Endodermal cell (in vitro differentiated cells): ENCODE data around the gene IL24. TPM values are rescaled to one million over a fixed set of nuclear protein-coding genes. Genes with fewer than 3 reads are reported as not detected.

Experiments
- DNase-seq: peaks from one replicate; pipeline ENCODE4 v3.0.0-alpha.2; 2017
- H3K27ac ChIP-seq: 2 replicates; pipeline ENCODE4 v1.5.1; 2013; ENCODE audit warnings: mild to moderate bottlenecking, low read depth, low read length, moderate library complexity
- H3K27me3 ChIP-seq: 2 replicates; pipeline ENCODE4 v1.6.1; 2013; ENCODE audit warnings: mild to moderate bottlenecking, low read length, moderate library complexity; ENCODE audit not compliant: insufficient read depth, control insufficient read depth, poor library complexity, severe bottlenecking
- H3K36me3 ChIP-seq: 2 replicates; pipeline ENCODE4 v1.7.0; 2013; ENCODE audit warnings: mild to moderate bottlenecking, low read length, moderate library complexity; ENCODE audit not compliant: control insufficient read depth, insufficient read depth
- H3K4me1 ChIP-seq: one replicate; pipeline ENCODE4 v1.7.0; 2013; ENCODE audit warnings: low read length; ENCODE audit not compliant: control insufficient read depth, insufficient read depth
- H3K4me3 ChIP-seq: 2 replicates; pipeline ENCODE4 v1.5.1; 2013; ENCODE audit warnings: mild to moderate bottlenecking, low read length, moderate library complexity
- H3K9ac ChIP-seq: 2 replicates; pipeline ENCODE4 v1.6.1; 2013; ENCODE audit warnings: mild to moderate bottlenecking, low read length, moderate library complexity; ENCODE audit not compliant: poor library complexity, severe bottlenecking; ENCODE audit errors: extremely low read depth
- H3K9me3 ChIP-seq: 2 replicates; pipeline ENCODE4 v1.6.1; 2013; ENCODE audit warnings: mild to moderate bottlenecking, low read length, moderate library complexity; ENCODE audit not compliant: control insufficient read depth
- H3K27ac Mint-ChIP-seq: 2 replicates; pipeline ENCODE4 v1.8.0; 2020; ENCODE audit warnings: mixed read lengths
- H3K27me3 Mint-ChIP-seq: 2 replicates; pipeline ENCODE4 v1.8.0; 2021; ENCODE audit warnings: mild to moderate bottlenecking, mixed read lengths; ENCODE audit not compliant: insufficient read depth
- H3K36me3 Mint-ChIP-seq: 2 replicates; pipeline ENCODE4 v1.8.0; 2020; ENCODE audit warnings: low read depth, mixed read lengths
- H3K4me1 Mint-ChIP-seq: 2 replicates; pipeline ENCODE4 v1.8.0; 2020; ENCODE audit warnings: mixed read lengths
- H3K4me3 Mint-ChIP-seq: 2 replicates; pipeline ENCODE4 v1.8.0; 2020; ENCODE audit warnings: mild to moderate bottlenecking, moderate library complexity, mixed read lengths
- H3K9me3 Mint-ChIP-seq: 2 replicates; pipeline ENCODE4 v1.8.0; 2020; ENCODE audit warnings: mild to moderate bottlenecking, mixed read lengths
- WGBS, 2 experiments: methylation state at CpG; one replicate each; pipeline versions ENCODE4 v1.1.5 to v1.1.7; 2013; ENCODE audit warnings: missing lambda C conversion rate in 2 of 2, mixed read lengths in 1 of 2; ENCODE audit not compliant: insufficient coverage in 1 of 2, insufficient read length in 1 of 2; 5-methylcytosine and 5-hydroxymethylcytosine counted together
- total RNA-seq, 2 donors: library from RNA; stranded (reverse); fragmentation: NEBNext Ultra II Directional in 1 of 2; extraction: Animal tissue kit (Norgen Biotek cat#: 25700) in 1 of 2; gene quantifications; 2 replicates in 1 of 2; 3 replicates in 1 of 2; pipeline ENCODE4 v1.2.1, GENCODE V29; 2021
- TF ChIP-seq, protein P1 (sequence below): fragments of 200-600 bp; sonication (generic); conservative IDR thresholded peaks from 2 replicates; pipeline ENCODE4 v1.5.0; 2021; ENCODE audit warnings: antibody characterized with exemption, mild to moderate bottlenecking

Gene IL24
- total RNA-seq, 2 donors from 2014 or later = not detected

DNA sequence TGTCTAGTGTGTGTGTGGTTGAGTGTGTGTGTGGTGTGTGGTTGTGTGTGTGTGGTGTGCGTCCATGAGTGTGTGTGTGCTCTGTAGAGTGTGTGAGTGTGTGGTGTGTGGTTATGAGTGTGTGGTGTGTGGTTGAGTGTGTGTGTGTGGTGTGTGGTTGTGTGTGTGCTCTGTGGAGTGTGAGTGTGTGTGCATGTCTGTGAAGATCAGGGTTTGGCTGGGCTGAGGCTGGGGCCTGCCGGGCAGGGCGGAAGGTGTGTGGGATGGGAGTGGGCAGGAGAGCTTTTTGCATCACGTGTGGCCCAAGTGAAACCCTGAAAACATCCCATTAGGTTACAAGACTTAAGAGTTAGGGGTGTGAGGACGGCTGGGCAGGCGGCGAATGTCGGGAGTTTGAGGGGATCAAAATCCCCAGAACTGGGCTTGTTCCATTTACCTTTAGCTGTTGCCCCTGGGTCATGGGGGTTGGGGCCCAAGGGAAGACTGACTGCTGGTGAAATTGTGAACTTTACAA lies 27.4 kb downstream of the IL24 start:
- Histone ChIP-seq H3K9ac (no peak overlapping the region), H3K4me1 (no peaks in the 10 kb centered on the region), H3K27me3 (no peaks in the 10 kb centered on the region), H3K36me3 (no peaks in the 10 kb centered on the region), H3K4me3 (no peak overlapping the region), H3K9me3 (no peaks in the 10 kb centered on the region), H3K27ac (no peak overlapping the region)
- Mint-ChIP-seq H3K36me3 (no peaks in the 10 kb centered on the region), H3K27ac (no peak overlapping the region), H3K4me1 (no peaks in the 10 kb centered on the region), H3K27me3 (no peaks in the 10 kb centered on the region), H3K9me3 (no peaks in the 10 kb centered on the region), H3K4me3 (no peak overlapping the region)
- WGBS, 2 experiments = 80 to 87% methylated on average over 1 to 8 of the region's 8 CpGs
- TF ChIP-seq, protein P1, sequence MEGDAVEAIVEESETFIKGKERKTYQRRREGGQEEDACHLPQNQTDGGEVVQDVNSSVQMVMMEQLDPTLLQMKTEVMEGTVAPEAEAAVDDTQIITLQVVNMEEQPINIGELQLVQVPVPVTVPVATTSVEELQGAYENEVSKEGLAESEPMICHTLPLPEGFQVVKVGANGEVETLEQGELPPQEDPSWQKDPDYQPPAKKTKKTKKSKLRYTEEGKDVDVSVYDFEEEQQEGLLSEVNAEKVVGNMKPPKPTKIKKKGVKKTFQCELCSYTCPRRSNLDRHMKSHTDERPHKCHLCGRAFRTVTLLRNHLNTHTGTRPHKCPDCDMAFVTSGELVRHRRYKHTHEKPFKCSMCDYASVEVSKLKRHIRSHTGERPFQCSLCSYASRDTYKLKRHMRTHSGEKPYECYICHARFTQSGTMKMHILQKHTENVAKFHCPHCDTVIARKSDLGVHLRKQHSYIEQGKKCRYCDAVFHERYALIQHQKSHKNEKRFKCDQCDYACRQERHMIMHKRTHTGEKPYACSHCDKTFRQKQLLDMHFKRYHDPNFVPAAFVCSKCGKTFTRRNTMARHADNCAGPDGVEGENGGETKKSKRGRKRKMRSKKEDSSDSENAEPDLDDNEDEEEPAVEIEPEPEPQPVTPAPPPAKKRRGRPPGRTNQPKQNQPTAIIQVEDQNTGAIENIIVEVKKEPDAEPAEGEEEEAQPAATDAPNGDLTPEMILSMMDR = no peak
- DNase-seq = no peak

DNA sequence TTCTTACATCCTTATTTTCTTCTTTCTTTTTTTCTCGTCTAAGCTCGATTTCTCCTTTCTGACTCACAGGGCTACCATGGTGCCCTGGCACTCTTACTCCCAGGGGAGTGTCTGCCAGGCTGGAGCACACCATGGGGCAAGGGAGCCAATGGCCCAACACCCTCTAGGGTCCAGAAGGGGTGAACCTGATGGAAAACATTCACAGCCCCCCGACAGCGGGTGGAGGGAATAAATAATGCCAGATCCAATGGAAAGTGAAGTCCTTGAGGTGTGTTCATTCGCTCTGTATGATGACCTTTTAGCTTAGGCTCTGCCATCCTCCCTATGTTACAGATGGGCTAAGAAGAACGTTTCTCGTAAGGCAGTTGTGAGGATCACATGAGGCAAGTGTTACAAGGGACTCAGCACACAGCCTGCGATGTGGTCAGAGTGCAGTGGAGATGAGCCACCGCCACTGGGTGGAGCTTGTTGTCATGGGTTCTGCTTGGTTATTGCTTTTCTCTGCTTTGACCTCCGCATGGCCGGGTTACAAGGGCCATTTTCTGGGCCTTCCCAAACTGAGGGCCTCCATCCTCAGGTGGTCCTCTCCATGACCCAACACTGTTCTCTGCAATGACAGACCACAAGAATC lies 28.0 kb downstream of the IL24 start:
- H3K36me3 Mint-ChIP-seq = no peaks in the 10 kb centered on the region
- 83 to 85% methylated on average over 9 to 11 of the region's 11 CpGs for WGBS, 2 experiments
- peak; percentile 81 for DNase-seq
- Histone ChIP-seq H3K36me3 (no peaks in the 10 kb centered on the region), H3K4me1 (no peaks in the 10 kb centered on the region), H3K9me3 (no peaks in the 10 kb centered on the region), H3K9ac (no peak overlapping the region), H3K27ac (no peak overlapping the region), H3K4me3 (no peak overlapping the region), H3K27me3 (no peaks in the 10 kb centered on the region)
- no peaks in the 10 kb centered on the region for H3K4me1 Mint-ChIP-seq
- no peak overlapping the region for H3K4me3 Mint-ChIP-seq
- H3K9me3 Mint-ChIP-seq = no peaks in the 10 kb centered on the region
- no peak overlapping the region for H3K27ac Mint-ChIP-seq
- TF ChIP-seq, protein P1 = peak; percentile 34
- H3K27me3 Mint-ChIP-seq = no peaks in the 10 kb centered on the region

DNA sequence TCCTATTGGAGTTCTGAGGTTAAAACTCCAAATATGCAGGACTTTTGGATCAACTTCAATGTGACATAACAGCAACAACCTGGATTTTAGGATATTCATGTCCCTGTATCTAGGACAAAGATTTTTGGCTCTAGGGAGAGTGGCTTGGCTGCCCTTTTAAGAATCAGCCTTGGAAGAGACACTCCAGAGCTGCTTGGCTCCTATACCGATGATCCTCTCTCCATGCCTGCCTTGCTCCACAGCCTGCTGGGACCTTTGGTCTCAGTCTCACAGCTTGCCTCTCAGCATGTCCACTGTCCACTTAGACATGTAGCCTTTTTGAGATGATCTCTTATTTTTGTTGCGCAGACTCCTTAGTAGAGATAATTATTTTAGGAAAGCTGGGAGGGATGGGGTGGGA lies 29.0 kb downstream of the IL24 start:
- H3K4me1 Mint-ChIP-seq = no peaks in the 10 kb centered on the region
- Histone ChIP-seq H3K36me3 (no peaks in the 10 kb centered on the region), H3K9me3 (no peaks in the 10 kb centered on the region), H3K4me3 (no peak overlapping the region), H3K4me1 (no peaks in the 10 kb centered on the region), H3K9ac (no peak overlapping the region), H3K27me3 (no peaks in the 10 kb centered on the region), H3K27ac (no peak overlapping the region)
- DNase-seq = no peak
- no peaks in the 10 kb centered on the region for H3K9me3 Mint-ChIP-seq
- H3K4me3 Mint-ChIP-seq = no peak overlapping the region
- H3K27me3 Mint-ChIP-seq = no peaks in the 10 kb centered on the region
- TF ChIP-seq, protein P1 = no peak
- 99 to 100% methylated on average over 2 of the region's 2 CpGs for WGBS, 2 experiments
- H3K36me3 Mint-ChIP-seq = no peaks in the 10 kb centered on the region
- H3K27ac Mint-ChIP-seq = no peak overlapping the region
